OCI-M1 (cell line): Measurements from ENCODE around the gene TASL.
"Not testable (repeated sequence)": the region's sequence is repeated elsewhere in the genome, so short reads cannot be mapped to it uniquely, and the experiment has no call there.

ENCODE experiments used
- DNase-seq: peaks from one replicate; lab custom pipeline; 2025; lab: John Stamatoyannopoulos, UW

TASL gene, protein sequence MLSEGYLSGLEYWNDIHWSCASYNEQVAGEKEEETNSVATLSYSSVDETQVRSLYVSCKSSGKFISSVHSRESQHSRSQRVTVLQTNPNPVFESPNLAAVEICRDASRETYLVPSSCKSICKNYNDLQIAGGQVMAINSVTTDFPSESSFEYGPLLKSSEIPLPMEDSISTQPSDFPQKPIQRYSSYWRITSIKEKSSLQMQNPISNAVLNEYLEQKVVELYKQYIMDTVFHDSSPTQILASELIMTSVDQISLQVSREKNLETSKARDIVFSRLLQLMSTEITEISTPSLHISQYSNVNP

DNA sequence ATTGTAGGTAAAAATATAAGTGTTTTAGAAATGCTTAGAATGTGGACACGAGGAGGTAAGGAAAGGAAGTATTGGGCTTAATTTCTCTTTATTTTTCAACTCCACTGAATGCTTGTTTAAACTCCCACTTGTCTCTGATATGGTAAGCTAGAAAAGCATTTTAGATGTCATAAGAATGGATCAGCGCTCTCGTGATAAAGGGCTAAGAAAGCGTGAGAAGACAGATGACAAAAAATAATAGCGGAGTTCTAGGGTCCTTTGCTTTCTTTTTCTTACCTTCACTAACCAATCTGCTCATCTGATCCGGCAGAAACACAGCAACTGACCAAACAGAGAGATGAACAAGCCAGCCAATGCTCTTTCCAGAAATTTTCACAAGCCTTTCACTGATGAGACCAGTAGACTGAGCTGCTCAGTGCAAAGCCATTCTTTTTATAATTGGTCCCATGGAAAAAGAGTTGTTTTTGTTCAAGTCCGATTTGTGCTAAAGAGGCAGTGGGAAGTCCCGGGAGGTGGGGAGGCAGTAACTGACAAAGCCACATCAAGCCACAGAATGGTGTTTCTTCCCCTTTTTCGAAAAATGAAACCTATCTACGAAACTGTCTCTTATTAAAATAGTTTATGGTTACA, at the start of gene TASL:
TASL (minus strand) TSS at position 405 of the 630 bp plus-strand sequence. CDS start 17,411 bp downstream, outside the sequence.
- peak; percentile 85 for DNase-seq

DNA sequence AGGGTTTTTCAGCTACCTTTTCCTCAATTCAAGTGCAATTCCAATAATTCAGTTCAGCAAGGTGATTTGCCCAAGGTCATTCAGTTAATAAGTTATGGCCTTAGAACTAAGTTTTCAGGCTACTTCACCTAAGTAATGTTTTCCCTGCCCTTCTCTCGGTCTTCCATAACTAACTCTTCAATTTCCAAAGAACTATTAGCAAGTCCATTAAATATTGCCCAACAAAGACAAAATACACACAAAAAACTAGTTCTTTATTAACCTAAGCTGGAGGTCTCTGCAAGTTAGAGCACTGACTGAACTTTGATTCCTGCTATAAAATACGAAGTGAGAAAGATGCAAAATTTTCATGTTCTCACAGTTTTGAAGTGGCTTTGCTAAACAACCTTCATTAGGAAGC, 48.8 kb upstream of the TASL start:
- DNase-seq: no peak

DNA sequence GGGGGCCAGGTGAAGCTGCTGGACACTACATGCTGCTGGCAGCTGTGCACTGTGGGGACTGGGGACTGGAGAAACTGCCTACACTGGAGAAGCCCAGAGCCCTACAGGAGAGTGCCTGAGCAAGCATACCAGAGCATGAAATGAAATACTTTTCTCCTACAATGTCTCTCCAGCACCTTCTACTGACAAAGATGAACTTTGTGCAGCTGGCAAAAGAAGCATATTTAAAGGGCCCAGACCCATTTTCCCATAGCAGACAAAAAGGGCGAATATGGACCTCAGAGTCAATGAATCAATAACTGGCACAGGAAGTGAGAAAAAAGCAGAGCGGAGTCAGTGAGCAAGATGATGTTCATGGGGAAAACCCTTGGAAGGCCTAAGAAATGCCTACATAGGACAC, 44.8 kb upstream of the TASL start:
- DNase-seq: no peak

DNA sequence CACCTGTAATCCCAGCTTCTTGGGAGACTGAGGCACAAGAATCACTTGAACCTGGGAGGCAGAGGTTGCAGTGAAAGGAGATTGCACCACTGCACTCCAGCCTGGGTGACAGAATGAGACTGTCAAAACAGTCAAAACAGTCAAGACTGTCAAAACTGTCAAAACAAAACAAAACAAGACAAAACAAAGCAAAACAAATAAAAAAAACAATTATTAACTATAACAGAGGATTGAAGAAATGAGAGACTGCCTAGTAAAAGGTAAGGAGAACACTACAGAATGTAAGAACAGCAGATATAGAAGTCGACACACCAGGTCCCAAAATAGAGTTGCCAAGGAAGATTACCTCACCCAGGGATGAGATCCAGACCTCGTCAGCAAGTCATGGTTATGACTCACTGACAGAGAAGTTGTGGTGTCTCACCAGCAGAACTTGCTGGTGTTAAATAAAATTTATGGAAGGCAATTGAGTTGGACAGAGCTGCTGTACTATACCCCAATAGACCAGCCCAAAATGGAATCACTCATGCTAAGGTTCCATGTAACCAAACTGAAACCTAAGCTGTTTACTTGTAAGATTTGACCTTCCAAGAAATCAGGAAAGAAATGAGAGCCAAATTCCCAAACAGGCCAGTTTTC, 43.5 kb upstream of the TASL start:
- peak; percentile 54 for DNase-seq

DNA sequence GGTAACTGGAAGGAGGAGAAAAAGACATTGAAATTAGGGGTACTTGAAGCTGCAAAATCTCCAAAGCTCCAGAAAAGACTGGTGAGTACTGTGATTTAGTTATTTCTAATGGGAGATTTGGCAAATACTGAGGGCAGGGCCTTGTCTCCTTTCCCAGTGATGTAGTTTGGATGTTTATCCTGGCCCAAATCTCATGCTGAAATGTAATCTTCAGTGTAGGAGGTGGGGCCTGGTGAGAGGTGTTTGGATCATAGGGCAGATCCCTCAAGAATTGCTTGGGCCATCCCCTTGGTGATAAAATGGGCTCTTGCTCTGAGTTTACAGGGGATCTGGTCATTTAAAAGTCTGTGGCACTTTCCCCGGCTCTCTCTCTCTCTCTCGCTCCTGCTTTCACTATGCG, 42.6 kb upstream of the TASL start:
- DNase-seq: no peak

DNA sequence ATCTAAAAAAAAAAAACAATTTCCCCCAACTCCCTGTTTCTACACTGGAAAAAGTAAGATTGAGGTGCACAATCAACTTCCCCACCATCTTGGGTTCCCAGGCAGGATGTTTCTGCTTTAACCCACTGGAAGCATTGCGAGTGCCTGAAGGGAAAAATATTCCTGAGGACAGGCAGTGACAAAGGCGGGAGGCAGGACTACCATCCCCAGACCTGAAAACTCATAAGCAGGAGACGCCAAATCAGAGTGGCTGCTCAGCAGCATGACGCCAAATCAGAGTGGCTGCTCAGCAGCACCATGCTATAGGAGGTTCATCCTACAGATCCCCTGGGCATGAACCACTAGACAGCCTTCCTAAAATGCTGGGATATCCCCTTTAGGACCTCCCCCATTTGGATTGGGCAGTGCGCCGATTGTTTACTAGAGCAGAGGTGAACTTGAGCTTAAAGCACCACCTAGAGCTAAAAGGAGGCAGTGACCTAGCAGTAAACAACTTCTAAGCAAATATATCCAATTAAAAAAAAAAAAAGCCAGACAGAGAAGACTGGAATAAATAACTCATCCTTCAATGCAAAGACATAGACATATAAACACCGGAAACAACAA, 40.7 kb upstream of the TASL start:
- DNase-seq: peak; percentile 9

DNA sequence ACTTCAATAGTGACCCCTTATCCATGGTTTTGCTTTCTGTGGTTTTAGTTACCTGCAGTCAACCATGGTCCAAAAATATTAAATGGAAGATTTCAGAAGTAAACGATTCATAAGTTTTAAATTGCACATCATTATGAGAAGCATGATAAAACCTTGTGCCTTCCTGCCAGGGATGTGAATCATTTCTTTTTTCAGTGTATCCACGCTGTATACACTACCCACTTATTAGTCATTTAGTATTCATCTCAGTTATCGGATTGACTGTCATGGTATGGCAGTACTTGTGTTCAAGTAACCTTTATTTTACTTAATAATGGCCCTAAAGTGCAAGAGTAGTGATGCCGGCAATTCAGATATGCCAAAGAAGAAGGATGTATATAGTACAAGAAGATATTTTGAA, 37.7 kb upstream of the TASL start:
- DNase-seq: no peak

DNA sequence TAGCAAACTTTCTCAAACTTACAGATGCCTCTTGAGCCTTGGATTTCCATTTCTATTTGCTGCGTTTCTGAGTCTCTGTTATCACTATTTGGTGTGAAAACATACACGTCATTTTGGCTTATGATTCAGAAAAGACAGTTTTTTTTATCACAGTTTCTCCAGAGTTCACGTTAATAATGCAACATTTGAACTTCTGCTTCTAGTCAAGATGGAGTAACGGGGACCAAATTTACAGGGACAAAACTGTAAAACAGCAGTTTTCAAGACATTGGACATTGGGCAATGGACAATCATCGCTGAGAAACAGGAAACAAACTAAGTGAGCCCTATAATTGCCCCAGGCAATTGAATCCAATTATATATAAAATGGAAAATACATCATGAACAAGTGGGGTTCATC, 36.2 kb upstream of the TASL start:
- peak; percentile 17 for DNase-seq

DNA sequence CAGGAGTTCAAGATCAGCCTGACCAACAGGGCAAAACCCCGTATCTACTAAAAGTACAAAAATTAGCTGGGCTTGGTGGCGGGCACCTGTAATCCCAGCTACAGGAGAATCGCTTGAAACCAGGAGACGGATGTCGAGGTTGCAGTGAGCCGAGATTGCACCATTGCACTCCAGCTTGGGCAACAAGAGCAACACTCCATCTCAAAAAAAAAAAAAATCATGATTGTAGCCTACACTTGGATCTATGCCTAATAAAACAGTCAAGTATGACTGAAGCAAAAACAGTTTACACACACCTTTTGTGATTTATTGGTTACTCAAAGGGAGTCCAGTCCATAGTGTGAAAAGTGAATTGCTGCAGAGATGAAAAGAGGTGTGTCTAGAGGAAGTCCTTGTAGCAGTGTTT, 34.7 kb upstream of the TASL start:
- no peak for DNase-seq

DNA sequence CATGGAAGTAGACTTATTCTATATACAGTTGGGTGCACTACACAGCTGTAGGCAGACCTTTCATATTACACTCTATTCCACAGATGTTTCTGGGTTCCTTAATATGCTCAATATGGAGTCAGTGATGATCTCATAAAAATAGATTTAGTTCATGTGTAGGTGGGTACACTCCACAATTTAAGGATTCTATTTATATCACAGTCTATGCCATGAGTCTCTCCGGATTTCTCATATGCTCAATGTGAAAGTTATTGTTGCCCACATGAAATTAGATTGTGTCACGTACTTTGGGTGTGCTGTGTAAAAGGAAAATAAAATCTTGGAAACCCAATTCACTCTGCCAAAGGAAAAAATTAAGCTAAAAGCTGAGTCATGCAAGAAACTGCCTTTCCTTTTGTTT, 32.5 kb upstream of the TASL start:
- no peak for DNase-seq

DNA sequence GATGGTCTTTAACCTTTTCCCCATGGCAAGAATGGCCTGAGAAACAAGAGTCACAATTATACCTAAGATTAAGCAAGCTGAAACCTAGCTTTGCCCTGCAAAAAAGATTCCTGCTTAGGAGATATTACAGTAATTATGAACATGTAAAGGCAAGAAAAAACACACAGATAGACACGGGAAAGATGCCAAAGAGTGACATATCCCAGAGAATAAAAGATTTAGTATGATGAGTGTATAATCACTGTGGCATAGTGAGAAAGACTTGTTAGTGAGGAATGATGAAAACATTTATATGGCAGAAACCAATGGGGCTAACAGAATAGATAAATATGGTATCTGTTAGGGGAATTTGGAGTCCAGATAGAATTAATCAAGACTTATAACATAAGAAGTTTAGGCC, 29.6 kb upstream of the TASL start:
- no peak for DNase-seq

DNA sequence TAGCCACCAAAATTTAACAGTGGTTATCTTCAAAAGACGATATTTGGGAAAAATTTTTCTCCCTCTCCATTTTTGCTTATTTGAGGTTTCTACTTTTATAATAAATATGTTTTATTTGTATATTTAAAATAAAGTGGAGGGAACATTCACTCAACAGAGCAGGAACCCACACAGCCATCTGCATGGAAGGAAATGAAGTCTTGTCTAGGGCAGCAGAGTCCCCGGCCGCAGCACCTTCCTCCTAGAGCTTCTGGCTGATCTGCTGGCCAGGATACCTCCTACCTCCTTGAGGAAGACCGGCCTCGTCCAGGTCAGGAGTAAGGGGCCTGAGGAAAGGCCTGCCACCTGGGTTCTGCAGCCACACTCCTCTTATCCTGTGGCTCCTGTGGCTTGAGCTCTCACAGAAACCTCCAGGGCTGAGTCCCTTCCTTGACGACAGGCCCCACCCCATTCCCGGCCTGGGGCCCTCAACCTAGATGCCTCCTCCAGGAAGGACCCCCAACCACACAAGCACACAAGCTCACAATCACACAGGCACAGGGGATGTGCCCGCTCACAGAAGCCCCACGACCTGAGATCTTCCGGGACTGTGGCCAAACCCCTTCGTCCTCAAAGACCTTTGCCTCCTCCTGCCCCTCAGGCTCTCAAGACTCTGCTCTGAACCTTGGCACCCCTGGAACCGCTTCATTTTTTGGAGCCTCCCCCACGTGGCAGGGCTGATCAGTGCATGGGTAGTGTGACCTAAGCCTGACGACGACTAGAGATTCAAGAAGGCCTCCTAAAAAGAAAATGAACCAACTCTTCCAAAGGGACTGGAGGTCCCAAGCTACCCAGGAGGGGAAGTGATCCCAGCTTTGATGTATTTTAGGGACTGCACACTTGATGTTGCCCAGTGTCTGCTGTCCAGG, 23.0 kb upstream of the TASL start:
- DNase-seq: not testable (repeated sequence)

DNA sequence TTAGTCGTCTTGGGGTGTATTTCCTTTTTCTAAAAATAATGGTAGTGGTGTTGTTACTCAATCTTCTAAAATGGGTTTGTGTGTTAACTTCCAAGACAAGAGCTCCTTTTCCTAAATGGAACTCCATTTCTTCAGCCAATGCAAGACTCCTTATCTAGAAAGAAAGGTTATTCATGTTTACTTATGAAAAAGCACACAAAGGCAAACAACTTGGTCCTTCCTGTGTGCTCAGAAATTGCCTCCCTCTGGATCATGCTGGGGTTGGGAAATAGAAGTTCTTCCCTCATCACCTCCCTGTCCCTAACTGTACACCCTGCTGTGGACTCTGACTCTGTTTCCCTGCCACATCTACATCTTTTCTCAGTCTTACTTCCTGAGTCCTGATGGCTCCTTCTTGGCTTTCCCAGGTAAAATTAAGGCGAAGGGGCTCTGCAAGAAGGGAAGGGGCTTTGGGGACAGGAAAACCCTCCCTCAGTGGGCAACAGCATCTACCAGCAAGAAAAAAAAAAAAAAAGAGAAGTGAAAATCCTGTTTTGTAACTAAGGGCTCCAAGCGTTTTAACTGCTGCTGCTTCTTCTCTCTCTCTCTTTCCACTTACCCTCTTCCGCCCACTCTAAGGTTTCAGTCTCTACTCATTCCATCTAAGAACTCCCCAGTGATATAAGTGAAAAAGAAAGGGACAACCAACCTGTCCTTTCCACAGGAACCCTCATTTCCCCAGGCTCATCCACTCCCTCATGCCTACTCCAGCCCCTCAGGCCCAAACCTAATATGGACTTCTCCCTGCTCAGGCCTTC, 19.8 kb upstream of the TASL start:
- DNase-seq: no peak

DNA sequence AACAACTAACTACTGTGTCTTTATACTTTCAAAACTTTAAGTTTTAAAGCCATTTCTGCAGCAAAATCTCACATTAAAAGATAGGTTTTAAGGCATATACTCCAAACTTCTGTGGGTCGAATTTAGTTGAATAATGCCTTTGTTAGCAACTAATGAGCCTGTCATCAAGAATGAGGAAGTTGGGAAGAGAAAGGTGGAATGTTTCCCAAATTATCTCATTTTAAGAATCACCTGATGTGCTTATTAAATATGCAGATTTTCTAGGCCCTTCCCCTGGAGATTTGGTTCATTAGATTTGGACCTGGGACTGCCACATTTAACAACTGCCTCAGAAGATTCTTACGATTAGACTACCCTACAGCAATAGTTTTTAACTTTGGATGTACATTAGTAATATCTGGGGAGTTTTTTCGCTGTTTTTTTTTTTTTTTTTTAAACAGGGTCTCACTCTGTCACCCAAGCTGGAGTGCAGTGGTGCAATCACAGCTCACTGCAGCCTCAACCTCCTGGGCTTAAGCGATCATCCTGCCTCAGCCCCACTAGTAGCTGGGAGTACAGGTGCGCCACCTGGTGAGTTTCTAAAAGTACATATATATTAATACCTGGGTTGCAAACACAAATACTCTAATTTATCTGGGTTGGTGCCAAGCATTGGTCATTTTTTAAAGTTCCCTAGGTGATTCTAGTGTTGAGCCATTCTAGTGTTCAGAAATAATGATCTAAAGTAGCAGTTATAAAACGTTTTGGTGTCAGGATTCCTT, 16.1 kb upstream of the TASL start:
- DNase-seq: no peak

DNA sequence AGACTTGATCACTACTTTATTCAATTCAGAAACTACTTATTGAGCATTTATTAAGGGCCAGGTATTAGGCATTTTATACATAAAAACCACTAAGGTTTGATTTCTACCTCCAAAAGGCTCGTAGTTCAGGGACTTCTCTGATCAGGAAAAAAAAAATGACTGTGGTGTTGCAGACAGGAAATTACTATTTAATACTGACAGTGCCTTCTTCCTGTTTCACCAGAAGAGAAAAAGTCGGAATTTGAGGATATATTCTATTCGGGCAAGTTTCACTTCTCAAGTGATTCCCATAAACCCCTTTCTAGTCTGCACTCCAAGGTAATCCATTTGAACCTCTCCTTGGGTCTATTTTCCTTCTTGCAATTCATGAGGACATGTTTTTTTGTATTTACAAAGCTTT, 15.3 kb upstream of the TASL start:
- DNase-seq: no peak

DNA sequence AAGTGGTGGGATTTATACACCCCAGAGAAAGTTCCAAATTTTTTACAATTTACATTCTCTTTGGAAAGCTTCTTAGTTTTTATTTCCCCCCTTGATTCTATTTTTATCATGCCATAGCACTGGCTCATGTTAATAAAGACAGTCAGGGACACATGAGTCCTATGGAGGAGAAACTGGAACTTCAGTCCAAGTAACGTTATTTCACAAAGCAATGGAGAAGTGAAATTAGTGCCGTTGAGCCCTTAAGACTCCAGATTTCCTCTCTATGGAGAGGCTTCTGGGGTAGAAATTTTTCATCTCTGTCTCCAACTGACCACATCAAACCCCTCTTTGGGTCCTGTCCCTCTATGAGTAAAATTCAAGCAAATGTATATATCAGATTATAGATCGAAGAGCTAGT, 12.8 kb upstream of the TASL start:
- DNase-seq: no peak

DNA sequence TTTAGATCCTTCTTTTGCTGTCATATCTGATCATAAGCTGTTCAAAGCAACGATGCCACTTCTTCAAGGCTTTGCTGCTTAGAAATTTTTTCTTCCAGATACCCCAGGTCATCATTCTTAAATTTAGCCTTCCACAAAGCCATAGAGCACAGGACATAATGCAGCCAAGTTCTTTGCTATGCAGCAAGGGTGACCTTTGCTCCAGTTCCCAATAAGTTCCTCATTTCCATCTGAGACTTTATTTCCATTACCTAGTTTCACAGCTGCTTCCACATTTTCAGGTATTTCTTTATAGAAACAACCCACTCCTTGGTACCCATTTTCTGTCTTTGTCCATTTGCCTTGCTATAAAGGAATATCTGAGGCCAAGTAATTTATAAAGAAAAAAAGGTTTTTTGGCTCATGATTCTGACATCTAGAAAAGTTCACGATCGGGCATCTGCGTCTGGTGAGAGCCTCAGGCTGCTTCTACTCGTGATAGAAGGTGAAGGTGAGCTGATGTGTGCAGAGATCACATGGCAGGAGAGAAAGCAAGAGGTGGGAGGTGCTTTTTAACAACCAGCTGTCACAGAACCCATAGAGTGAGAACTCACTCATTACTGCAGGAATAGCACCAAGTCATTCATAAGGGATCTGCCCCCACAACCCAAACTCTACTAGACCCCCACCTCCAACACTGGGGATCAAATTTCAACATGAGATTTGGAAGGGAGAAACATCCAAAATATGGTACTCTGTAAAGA, 11.8 kb upstream of the TASL start:
- peak; percentile 9 for DNase-seq

DNA sequence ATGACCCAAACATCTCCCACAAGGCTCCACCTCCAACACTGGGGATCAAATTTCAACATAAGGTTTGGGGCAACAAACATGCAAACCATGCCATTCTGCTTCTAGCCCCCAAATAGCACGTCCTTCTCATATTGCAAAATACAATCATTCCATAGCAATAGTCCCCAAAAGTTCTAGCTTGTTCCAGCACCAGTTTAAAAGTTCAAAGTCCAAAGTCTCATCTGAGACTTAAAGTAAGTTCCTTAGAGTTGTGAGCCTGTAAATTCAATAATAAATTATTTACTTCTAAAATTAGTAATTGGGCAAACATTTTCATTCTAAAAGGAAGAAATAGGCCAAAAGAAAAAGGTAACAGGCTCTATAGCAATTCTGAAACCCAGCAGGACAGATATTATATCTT, 8.9 kb upstream of the TASL start:
- DNase-seq: no peak

DNA sequence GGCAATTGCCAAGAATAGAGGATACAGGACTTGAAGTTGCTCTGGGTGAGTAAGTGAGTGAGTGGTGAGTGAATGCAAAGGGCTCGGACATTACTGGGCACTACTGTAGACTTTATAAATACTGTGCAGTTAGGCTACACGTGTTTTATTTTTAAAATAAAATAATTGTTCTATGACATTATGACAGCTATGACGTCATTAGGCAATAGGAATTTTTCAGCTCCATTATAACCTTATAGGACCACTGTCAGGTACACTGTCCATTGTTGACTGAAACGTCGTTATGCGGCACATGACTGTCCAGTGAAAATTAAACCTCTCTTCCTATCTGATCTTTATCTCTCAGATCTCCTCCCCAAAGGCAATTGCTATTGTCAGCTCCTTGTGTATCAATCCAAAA, 5.1 kb upstream of the TASL start:
- DNase-seq: no peak

DNA sequence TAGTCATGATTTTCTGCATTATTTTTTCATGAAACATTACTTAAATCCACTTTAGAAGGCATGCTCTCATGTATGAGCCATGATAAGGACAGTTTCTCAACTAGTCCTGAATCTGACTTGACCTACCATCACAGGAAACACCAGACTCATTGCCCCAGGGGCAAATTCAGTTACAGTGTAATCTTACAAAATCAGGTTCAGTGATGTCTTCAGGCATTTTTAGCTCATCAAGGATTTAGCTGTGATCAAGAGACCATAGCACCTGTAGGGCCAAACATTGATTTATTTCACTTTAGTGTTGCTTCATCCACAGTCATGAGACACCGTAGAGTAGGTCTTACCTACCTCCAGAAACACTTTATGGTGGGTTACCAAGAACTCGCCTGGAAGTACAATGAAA, 3.1 kb upstream of the TASL start:
- no peak for DNase-seq
